HepG2 (cell line): ENCODE measurements around the gene RBCK1. TPM values are rescaled to one million over a fixed set of nuclear protein-coding genes. Genes with fewer than 3 reads are reported as not detected.
A peak's percentile ranks its signal among the peaks of the same experiment; 100 is the strongest.

Source experiments
- BORCS8-MEF2B ChIP-seq: sonication (generic); formaldehyde crosslinking; IDR thresholded peaks from 2 replicates; pipeline ENCODE4 v1.8.0; 2022; ENCODE audit warnings: mild to moderate bottlenecking, missing genetic modification reagents
- GABPB1 ChIP-seq: IDR thresholded peaks from 2 replicates; pipeline ENCODE4 v1.6.1; 2016; ENCODE audit warnings: mild to moderate bottlenecking, missing genetic modification reagents, moderate library complexity, missing compliant biosample characterization
- HNRNPUL1 ChIP-seq: fragments of 200-400 bp; formaldehyde crosslinking; IDR thresholded peaks from 2 replicates; pipeline ENCODE4 v1.6.1; 2017; ENCODE audit warnings: low read depth, mild to moderate bottlenecking, low read length, moderate library complexity
- MTA3 ChIP-seq: sonication (generic); formaldehyde crosslinking; IDR thresholded peaks from 2 replicates; pipeline ENCODE4 v1.4.0; 2020; ENCODE audit warnings: missing genetic modification reagents
- NFE2 ChIP-seq: sonication (generic); formaldehyde crosslinking; IDR thresholded peaks from 2 replicates; pipeline ENCODE4 v1.4.0; 2020; ENCODE audit warnings: missing genetic modification reagents
- PCBP1 ChIP-seq: fragments of 200-400 bp; formaldehyde crosslinking; IDR thresholded peaks from 2 replicates; pipeline ENCODE4 v1.6.1; 2017; ENCODE audit warnings: mild to moderate bottlenecking, low read depth, low read length, borderline replicate concordance
- POLR2A ChIP-seq, 2 experiments: IDR thresholded peaks; 2 replicates each; pipeline ENCODE4 v1.6.1; 2011; ENCODE audit warnings: low read depth in 2 of 2, low read length in 2 of 2, mild to moderate bottlenecking in 1 of 2, moderate library complexity in 1 of 2; ENCODE audit not compliant: insufficient read depth in 1 of 2
- RNF2 ChIP-seq: fragments of 450-650 bp; conservative IDR thresholded peaks from 2 replicates; pipeline ENCODE4 v1.6.1; 2016; ENCODE audit warnings: low read depth
- SAP130 ChIP-seq: IDR thresholded peaks from 2 replicates; pipeline ENCODE4 v1.6.1; 2016; ENCODE audit warnings: low read depth
- SIX1 ChIP-seq: sonication (generic); formaldehyde crosslinking; IDR thresholded peaks from 2 replicates; pipeline ENCODE4 v1.4.0; 2020; ENCODE audit warnings: missing genetic modification reagents, borderline replicate concordance
- ZBTB1 ChIP-seq: sonication (generic); formaldehyde crosslinking; IDR thresholded peaks from 2 replicates; pipeline ENCODE4 v1.4.0; 2020; ENCODE audit warnings: missing genetic modification reagents, borderline replicate concordance
- ZBTB40 ChIP-seq, 2 experiments: fragments of 450-650 bp in 1 of 2; sonication (generic) in 1 of 2; formaldehyde crosslinking in 1 of 2; IDR thresholded peaks; 2 replicates each; pipeline versions ENCODE4 v1.6.1 to v1.8.0; 2016 to 2022; ENCODE audit warnings: antibody characterized with exemption in 1 of 2, mild to moderate bottlenecking in 1 of 2, missing genetic modification reagents in 1 of 2
- ZBTB8A ChIP-seq: sonication (generic); formaldehyde crosslinking; IDR thresholded peaks from 2 replicates; pipeline ENCODE4 v1.4.0; 2020; ENCODE audit warnings: mild to moderate bottlenecking, low read depth, missing genetic modification reagents, borderline replicate concordance
- ZFYVE20 ChIP-seq: sonication (generic); formaldehyde crosslinking; IDR thresholded peaks from 2 replicates; pipeline ENCODE4 v1.8.0; 2023; ENCODE audit warnings: low read depth, mild to moderate bottlenecking, moderate library complexity, missing genetic modification reagents, borderline replicate concordance
- ZNF234 ChIP-seq: sonication (generic); formaldehyde crosslinking; conservative IDR thresholded peaks from 2 replicates; pipeline ENCODE4 v1.5.1; 2020; ENCODE audit warnings: mild to moderate bottlenecking, missing genetic modification reagents
- ZNF34 ChIP-seq: sonication (generic); formaldehyde crosslinking; IDR thresholded peaks from 2 replicates; pipeline ENCODE4 v1.4.0; 2020; ENCODE audit warnings: mild to moderate bottlenecking, missing genetic modification reagents, borderline replicate concordance
- ZNF354B ChIP-seq: sonication (generic); formaldehyde crosslinking; IDR thresholded peaks from 2 replicates; pipeline ENCODE4 v1.8.0; 2022; ENCODE audit warnings: mild to moderate bottlenecking, missing genetic modification reagents
- ZNF460 ChIP-seq: sonication (generic); formaldehyde crosslinking; IDR thresholded peaks from 2 replicates; pipeline ENCODE4 v1.5.1; 2020; ENCODE audit warnings: missing genetic modification reagents, mild to moderate bottlenecking, borderline replicate concordance
- ZNF577 ChIP-seq: sonication (generic); formaldehyde crosslinking; IDR thresholded peaks from 2 replicates; pipeline ENCODE4 v1.4.0; 2020; ENCODE audit warnings: mild to moderate bottlenecking, low read depth, missing genetic modification reagents, borderline replicate concordance
- ZNF670 ChIP-seq: sonication (generic); formaldehyde crosslinking; IDR thresholded peaks from 2 replicates; pipeline ENCODE4 v1.8.0; 2022; ENCODE audit warnings: mild to moderate bottlenecking, missing genetic modification reagents, borderline replicate concordance
- ZNF775 ChIP-seq: sonication (generic); formaldehyde crosslinking; IDR thresholded peaks from 2 replicates; pipeline ENCODE4 v1.4.0; 2020; ENCODE audit warnings: missing genetic modification reagents, mild to moderate bottlenecking, moderate library complexity, borderline replicate concordance
- polyA plus RNA-seq, 8 experiments: library from polyadenylated mRNA; depleted of rRNA in 3 of 8; stranded (reverse) in 7 of 8; unstranded in 1 of 8; fragments of >200 nt; fragmentation: Illumina TruSeq in 4 of 8; extraction: Trizol in 4 of 8; gene quantifications; 2 replicates each; pipeline versions ENCODE4 v1.2.1 to v1.2.3, GENCODE V29; 2011 to 2016; ENCODE audit warnings: low read depth in 4 of 8, missing spikeins in 1 of 8, mixed read lengths in 1 of 8; ENCODE audit not compliant: insufficient read depth in 1 of 8
- total RNA-seq, 5 experiments: library from RNA; depleted of rRNA; stranded (reverse); fragments of >200 nt; fragmentation: Illumina TruSeq; extraction: Trizol; gene quantifications; 2 replicates each; pipeline ENCODE4 v1.2.3, GENCODE V29; 2016; ENCODE audit warnings: low read depth in 1 of 5

RBCK1 gene
- total and polyA plus RNA-seq, 2 of the 13 experiments (the other 11 are each of a cell fraction or from before 2014, with no cell fraction given) = 149 to 215 TPM

DNA sequence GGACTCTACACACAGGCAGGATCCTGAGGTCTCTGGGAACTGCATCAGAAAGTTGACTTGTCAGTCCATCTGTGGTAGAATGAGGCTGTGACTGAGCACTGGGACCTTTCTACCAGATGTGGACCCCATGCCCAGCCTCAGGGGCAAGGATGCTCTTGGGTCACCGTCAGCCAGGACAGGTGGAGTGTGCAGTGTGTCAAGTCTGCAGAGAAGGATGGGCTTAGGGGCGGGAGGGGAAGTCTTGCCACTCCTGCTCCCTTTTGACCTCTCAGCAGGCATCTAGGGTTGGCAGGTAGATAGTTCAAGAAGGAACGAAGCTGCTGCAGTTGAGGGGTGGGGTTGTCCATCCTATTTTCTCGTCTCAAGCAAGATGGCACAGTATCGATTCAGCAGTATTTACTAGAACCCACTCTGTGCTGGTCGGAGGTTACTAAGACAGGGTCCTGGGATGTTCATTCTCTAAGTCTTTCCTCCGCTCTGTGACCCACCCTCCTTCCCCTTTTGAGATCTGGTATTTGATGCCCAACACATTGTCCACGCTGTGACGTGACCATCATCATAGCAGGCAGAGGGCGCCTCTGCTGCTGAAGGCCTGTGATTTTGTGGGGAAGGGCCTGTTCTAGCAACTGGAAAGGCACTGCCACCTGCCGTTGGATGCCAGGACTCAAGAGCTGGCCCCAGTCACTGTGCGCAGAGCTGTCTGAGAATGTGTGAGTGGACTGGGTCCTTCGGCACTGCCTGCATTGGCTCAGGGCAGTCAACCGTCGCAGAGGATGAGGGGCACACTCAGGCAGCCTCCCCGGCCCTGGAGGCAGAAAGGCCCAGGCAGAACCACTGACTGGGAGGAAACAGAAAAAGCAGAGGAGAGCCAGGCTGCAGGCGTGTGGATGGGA is 23.2 kb downstream of the RBCK1 start (continued):
- TF ChIP-seq ZBTB8A (CRISPR knock-in tag) = no peak
- no peak for TF ChIP-seq PCBP1
- TF ChIP-seq ZNF577 (CRISPR knock-in tag) = no peak
- TF ChIP-seq SAP130 (CRISPR knock-in tag) = peak; percentile 86
- peak; percentile 58 for TF ChIP-seq GABPB1 (CRISPR knock-in tag)
- 0 out of 2 replicates have a peak, but pooled peaks have one; percentile 33 for TF ChIP-seq ZBTB1 (CRISPR knock-in tag)
- TF ChIP-seq RNF2 = no peak
- TF ChIP-seq NFE2 (CRISPR knock-in tag) = no peak
- no peak for TF ChIP-seq ZNF34 (CRISPR knock-in tag)
- TF ChIP-seq HNRNPUL1 = no peak
- no peak for TF ChIP-seq MTA3 (CRISPR knock-in tag)
- no peak for TF ChIP-seq ZNF775
- no peak for TF ChIP-seq ZNF354B (CRISPR knock-in tag)
- TF ChIP-seq ZFYVE20 = 0 out of 2 replicates have a peak, but pooled peaks have one; percentile 39
- no peak; the same call in 1 of the 2 replicates for TF ChIP-seq BORCS8-MEF2B (CRISPR knock-in tag)
- TF ChIP-seq ZNF234 (CRISPR knock-in tag) = no peak
- no peak for TF ChIP-seq SIX1 (CRISPR knock-in tag)
- TF ChIP-seq POLR2A (IDR thresholded peaks at IDR 0.05; ENCODE audit: insufficient read depth in 1 of 2, low read depth in 2 of 2, low read length in 2 of 2) = peak in 1 of 2 experiments; percentile 62; a peak in 3 of 4 replicates
- no peak for TF ChIP-seq ZNF670 (CRISPR knock-in tag)
- no peak for TF ChIP-seq ZBTB40 (IDR thresholded peaks at IDR 0.05)
- no peak for TF ChIP-seq ZBTB40 (CRISPR knock-in tag; IDR thresholded peaks at IDR 0.05)
- no peak for TF ChIP-seq ZNF460 (CRISPR knock-in tag)
